Urinary bladder (tissue), 4 donors: Measurements from ENCODE around the gene MPHOSPH10. TPM values are rescaled to one million over a fixed set of nuclear protein-coding genes. Genes with fewer than 3 reads are reported as not detected.
"Not testable (repeated sequence)": the region's sequence is repeated elsewhere in the genome, so short reads cannot be mapped to it uniquely, and the experiment has no call there.

Experiments used
- DNase-seq: peaks from one replicate; pipeline ENCODE4 v3.0.0-alpha.2; 2015; ENCODE audit errors: extremely low spot score
- H3K27ac ChIP-seq: one replicate; pipeline ENCODE4 v1.5.1; 2013; ENCODE audit warnings: low read depth, mild to moderate bottlenecking, moderate library complexity
- H3K36me3 ChIP-seq: one replicate; pipeline ENCODE4 v1.6.1; 2013; ENCODE audit warnings: mild to moderate bottlenecking, moderate library complexity; ENCODE audit not compliant: insufficient read depth
- H3K4me1 ChIP-seq: one replicate; pipeline ENCODE4 v1.6.1; 2013; ENCODE audit warnings: mild to moderate bottlenecking, moderate library complexity; ENCODE audit not compliant: insufficient read depth
- H3K4me3 ChIP-seq: one replicate; pipeline ENCODE4 v1.5.1; 2013; ENCODE audit warnings: low read depth, low read length
- WGBS: extraction: QIAGEN DNeasy Blood & Tissue Kit; methylation state at CpG from one replicate; pipeline ENCODE4 v1.1.7; 2013; 5-methylcytosine and 5-hydroxymethylcytosine counted together
- polyA plus RNA-seq: library from polyadenylated mRNA; stranded (reverse); fragments of 200-250 nt; gene quantifications from one replicate; pipeline ENCODE4 v1.2.3, GENCODE V29; 2013
- total RNA-seq: library from RNA; depleted of rRNA; stranded (reverse); fragments of >200 nt; gene quantifications from one replicate; pipeline ENCODE4 v1.2.3, GENCODE V29; 2014
- donor health status: healthy with polysubstance abuse.
- donor health status: healthy.

Gene MPHOSPH10, protein sequence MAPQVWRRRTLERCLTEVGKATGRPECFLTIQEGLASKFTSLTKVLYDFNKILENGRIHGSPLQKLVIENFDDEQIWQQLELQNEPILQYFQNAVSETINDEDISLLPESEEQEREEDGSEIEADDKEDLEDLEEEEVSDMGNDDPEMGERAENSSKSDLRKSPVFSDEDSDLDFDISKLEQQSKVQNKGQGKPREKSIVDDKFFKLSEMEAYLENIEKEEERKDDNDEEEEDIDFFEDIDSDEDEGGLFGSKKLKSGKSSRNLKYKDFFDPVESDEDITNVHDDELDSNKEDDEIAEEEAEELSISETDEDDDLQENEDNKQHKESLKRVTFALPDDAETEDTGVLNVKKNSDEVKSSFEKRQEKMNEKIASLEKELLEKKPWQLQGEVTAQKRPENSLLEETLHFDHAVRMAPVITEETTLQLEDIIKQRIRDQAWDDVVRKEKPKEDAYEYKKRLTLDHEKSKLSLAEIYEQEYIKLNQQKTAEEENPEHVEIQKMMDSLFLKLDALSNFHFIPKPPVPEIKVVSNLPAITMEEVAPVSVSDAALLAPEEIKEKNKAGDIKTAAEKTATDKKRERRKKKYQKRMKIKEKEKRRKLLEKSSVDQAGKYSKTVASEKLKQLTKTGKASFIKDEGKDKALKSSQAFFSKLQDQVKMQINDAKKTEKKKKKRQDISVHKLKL
- 24.3 TPM for total RNA-seq
- polyA plus RNA-seq = 21.3 TPM

DNA sequence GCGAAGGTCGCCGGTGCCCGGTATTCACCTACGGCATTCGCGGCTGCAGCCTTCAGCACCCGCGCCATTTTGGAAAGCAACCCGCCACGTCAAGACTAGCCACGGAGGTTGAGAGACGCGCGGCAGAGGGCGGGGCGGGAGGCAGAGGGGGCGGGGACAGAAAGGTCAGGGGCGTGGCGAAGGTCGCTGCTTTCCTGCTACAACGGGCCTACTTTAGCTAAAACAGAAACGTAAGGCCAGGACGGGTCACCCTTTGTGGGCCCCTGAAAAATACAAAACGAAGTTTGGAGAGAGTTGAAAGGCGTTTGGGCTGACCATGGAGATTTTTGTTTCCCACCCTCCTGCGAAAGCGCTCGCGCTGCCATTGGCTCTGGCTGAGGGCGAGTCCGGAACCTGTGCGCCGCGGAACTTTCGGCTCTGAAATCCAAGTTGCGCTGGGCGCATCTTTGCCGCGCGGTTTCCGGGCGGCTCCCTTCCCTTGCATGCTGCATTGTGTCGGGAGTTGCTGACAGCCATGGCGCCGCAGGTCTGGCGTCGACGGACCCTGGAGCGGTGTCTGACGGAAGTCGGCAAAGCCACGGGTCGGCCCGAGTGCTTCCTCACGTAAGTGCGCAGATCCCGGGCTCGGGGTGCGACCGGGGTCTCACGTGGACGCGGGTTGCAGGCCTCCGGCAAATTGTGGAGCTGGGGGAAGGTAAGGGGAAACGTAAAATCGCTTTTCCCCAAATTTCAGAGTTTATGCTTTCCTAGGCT is at the start of gene MPHOSPH10, which contains the start of gene MCEE:
MPHOSPH10 (plus strand) TSS at position 483 of the 753 bp plus-strand sequence; CDS start at position 515, 32 bp downstream.
MCEE (minus strand) TSS at position 78 of the 753 bp plus-strand sequence; CDS start at position 68, 10 bp downstream.
- WGBS = under 1% methylated on average over 67 of the region's 67 CpGs
- peak; percentile 88 for DNase-seq
- peak within 1 kb of the TSS; percentile 63 for H3K4me3 ChIP-seq
- H3K27ac ChIP-seq = peak within 1 kb of the TSS; percentile 92
- H3K36me3 ChIP-seq = no peaks in the 10 kb centered on the region
- H3K4me1 ChIP-seq = no peaks in the 10 kb centered on the region

DNA sequence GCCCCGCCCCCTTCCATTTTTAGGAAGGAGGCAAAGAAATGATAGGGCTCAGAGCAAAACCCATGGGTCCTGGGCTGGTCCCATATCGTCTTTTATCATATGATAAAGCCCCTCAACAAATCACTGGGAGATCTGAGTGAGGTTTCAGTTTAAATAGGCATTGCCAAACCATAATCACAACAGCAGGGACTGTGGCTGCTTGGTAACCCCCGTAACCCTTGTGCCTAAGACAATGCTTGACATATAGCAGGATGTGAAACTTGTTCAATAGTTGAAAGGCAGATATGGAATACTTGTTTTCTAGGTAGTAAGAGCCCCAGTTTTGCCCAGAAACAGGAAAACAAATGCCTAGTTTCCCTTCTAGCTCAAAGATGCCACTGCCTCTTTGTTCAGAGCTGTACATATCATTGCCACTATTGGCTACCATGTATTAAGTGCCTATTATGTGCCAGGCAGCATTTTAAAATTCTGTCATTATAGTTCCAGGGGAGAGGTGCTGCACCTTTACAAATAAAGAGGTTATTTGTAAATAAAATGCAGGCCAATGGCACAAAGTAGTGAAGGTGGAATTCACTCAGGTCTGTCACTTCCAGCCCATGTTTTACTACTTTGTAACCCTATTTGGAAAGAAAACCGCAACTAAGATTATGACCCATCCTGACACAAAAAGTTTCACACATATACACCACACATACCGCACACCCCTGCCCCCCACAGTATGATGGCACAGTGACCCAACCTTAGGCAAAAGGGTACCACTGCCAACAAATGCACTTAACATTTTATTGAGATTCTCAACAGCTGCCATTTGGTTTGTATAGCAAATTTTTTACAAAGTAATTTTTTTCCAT is 47.8 kb upstream of the MPHOSPH10 start:
- 80% methylated on average over 5 of the region's 5 CpGs for WGBS

DNA sequence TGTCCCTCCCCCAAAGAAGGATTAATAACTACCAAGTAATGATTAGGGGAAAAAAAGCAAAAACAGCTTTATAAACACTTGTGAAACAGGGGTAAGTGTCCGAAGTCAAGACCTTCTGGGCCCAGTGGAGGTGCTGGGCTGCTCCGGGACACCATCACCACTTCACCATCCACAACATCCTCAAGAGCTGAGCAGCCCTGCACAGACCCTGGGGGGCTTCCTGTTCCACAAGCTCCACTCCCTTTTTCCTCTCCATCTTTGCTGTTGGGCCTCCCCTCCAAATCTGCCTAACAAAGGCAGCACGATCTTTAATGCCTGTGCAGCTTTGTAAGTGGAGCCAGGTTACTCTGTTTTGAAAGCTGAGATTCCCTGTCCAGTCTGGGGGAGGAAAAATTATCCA is 47.1 kb upstream of the MPHOSPH10 start:
- not testable (repeated sequence) for H3K4me1 ChIP-seq, H3K4me3 ChIP-seq, DNase-seq, H3K36me3 ChIP-seq, H3K27ac ChIP-seq
- no CpG with 5 or more reads among the region's 3 CpGs for WGBS

More for the DNA sequence above, 47.8 kb upstream of the MPHOSPH10 start:
- Histone ChIP-seq H3K4me1 (no peaks in the 10 kb centered on the region), H3K4me3 (no peak overlapping the region), H3K36me3 (peaks cover under 1% of the 10 kb centered on the region), H3K27ac (no peak overlapping the region)
- DNase-seq = no peak

DNA sequence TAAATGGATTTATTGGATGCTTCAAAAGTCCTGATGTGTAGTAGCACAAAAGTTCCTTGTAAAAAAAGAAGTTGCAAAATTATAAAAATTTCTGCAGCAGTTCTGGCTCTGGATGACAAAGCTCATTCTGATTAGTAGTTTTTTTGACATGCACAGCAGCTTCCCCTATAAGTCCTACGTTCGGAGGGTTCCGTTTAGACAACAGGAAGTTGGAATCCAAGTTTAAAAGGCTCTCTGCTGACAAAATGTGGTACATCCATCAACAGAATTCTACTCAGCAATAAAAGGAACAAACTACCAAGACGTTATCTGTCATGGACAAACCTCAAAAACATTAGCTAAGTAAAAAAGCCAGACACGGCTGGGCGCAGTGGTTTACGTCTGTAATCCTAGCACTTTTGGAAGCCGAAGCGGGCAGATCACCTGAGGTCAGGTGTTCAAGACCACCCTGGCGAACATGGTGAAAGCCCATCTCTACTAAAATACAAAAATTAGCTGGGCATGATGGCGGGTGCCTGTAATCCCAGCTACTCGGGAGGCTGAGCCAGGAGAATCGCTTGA is 46.6 kb upstream of the MPHOSPH10 start:
- not testable (repeated sequence) for H3K4me1 ChIP-seq, H3K36me3 ChIP-seq, H3K4me3 ChIP-seq, H3K27ac ChIP-seq, DNase-seq
- WGBS = 47% methylated on average over 10 of the region's 13 CpGs

DNA sequence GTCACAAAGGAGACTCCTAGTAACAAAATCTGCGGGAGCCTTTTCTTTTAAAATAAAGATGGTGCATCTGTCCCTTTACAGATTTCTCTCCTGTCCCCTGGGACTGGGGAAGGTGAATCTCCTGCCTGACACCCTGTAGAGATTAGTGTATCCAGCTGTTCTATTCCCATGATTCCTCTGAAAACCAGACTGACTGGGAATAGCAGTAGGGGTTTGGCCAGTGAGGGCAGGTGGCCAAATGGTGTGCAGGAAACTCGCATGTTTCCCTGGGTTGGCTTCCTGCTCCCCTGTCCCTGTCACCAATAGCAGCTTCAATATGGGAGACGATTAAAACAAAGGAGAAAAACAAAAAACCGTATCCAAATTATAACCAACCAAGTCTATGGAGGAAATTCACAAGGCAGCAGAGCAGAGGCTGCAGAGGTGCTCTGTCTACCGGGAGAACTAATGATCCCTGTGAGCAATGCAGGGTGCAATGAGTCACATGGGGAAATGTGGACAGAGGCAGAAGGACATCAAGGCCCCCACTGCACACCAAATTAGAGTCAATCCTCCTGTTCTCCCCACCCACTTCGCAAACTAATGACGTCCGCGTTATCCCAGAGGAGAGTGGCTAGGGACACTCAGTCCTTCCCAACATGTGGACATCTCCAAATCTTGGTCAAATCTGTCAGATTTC is 45.0 kb upstream of the MPHOSPH10 start:
- 57% methylated on average over 9 of the region's 9 CpGs for WGBS
- H3K36me3 ChIP-seq, H3K27ac ChIP-seq, DNase-seq, H3K4me1 ChIP-seq, H3K4me3 ChIP-seq: not testable (repeated sequence)

DNA sequence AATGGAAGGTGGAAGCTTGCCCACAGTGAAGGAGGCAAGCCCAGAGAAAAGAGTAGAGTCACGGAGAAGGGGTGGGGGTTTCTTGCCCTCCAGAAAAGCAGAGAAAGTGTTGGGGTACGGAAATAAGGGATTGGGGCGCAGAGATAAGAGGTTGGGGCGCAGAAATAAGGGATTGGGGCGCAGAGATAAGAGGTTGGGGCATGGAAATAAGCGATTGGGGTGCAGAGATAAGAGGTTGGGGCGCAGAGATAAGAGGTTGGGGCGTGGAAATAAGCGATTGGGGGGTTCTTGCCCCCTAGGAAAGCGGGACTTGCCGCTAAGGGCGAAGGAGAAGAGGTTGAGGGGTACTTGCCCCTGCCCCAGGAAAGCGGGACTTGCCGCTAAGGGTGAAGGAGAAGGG is 41.0 kb upstream of the MPHOSPH10 start:
- H3K27ac ChIP-seq, H3K4me3 ChIP-seq, H3K4me1 ChIP-seq, DNase-seq, H3K36me3 ChIP-seq: not testable (repeated sequence)
- WGBS = 84% methylated on average over 14 of the region's 14 CpGs

DNA sequence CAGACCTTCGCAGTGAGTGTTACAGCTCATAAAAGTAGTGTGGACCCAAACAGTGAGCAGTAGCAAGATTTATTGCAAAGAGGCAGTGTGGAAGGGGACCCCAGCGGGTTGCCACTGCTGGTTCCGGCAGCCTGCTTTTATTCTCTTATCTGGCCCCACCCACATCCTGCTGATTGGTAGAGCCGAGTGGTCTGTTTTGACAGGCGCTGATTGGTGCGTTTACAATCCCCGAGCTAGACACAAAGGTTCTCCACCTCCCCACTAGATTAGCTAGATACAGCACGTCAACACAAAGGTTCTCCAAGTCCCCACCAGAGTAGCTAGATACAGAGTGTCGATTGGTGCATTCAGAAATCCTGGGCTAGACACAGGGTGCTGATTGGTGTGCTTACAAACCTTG is 38.6 kb upstream of the MPHOSPH10 start:
- H3K36me3 ChIP-seq, H3K4me1 ChIP-seq, H3K27ac ChIP-seq, H3K4me3 ChIP-seq, DNase-seq: not testable (repeated sequence)
- 66% methylated on average over 9 of the region's 9 CpGs for WGBS

DNA sequence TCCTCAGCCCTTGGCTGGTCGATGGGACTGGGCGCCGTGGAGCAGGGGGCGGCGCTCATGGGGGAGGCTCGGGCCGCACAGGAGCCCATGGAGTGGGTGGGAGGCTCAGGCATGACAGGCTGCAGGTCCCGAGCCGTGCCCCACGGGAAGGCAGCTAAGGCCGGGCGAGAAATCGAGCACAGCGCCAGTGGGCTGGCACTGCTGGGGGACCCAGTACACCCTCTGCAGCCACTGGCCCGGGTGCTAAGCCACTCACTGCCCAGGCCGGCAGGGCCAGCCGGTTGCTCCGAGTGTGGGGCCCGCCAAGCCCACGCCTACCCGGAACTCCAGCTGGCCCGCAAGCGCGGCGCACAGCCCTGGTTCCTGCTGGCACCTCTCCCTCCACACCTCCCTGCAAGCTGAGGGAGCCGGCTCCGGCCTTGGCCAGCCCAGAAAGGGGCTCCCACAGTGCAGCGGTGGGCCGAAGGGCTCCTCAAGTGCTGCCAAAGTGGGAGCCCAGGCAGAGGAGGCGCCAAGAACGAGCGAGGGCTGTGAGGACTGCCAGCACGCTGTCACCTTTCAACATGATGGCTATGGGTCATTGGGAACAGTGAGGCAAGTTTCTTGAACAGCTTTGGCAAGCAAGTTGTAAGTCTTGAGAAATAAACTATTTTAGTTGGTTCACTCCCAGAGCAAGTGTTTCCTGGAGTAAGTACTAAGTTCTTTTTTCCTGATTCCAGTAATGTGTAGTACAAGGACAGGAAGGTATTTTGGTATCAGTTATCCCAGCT is 37.8 kb upstream of the MPHOSPH10 start:
- not testable (repeated sequence) for DNase-seq, H3K4me3 ChIP-seq, H3K4me1 ChIP-seq, H3K27ac ChIP-seq, H3K36me3 ChIP-seq
- WGBS = 92% methylated on average over 33 of the region's 33 CpGs

DNA sequence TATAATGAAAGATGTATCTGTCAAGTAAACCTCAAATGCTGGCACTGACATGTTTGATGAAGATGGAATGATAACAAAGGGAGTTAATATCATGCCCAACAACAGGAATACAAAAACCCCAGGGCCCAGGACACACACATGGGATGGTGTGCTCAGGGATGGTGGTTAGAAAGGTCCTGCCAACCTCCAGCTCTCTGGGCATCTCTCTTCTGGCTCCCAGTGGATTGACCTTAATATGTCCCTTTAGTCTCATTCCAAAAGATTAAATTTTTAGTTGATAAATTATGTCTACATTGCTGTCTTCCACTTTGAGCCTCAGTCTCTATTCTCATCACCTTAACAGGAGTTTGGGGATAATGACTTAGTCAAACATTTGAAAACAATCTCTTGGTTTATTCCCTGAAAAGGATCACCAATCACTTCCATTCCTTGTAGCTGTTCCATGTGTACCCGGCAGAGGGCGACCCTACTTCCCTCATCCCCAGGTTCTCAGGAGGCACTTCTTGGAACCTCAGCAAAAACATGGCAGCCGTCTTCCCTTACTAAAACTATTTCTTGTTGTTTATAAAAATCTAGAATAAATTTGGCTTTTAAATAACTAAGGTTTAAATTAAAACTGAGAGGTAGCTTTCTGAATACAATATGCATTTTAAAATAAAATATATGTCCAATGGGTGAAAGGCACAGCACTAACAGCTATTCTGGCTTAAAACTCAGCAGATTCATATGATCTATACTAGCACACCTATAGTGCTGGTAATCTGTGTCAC is 30.1 kb upstream of the MPHOSPH10 start:
- no peaks in the 10 kb centered on the region for H3K36me3 ChIP-seq
- DNase-seq = no peak
- no peaks in the 10 kb centered on the region for H3K4me1 ChIP-seq
- 10% methylated on average over 3 of the region's 3 CpGs for WGBS
- H3K4me3 ChIP-seq = no peak overlapping the region
- H3K27ac ChIP-seq = no peak overlapping the region

DNA sequence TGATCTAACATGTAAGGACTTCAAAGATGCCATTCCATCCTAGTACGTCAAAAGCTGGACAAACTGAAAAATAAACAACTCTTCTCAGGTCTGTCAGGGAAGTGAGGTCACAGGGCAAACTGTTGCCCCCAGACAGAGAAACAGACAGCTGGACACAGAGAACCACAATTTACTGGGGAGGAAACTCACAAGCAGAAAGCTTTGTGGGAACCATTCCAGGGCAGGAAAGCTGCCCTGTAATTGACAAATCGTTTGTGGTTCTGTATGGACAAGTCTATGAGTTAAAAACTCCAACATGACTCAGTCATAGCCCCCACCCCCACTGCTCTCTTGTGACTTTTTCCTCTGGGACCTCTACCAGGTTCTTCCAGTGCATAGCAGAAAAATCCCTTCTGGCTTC is 28.8 kb upstream of the MPHOSPH10 start:
- H3K4me1 ChIP-seq = no peaks in the 10 kb centered on the region
- WGBS = 38% methylated on average over 2 of the region's 2 CpGs
- H3K27ac ChIP-seq = no peak overlapping the region
- DNase-seq = no peak
- no peak overlapping the region for H3K4me3 ChIP-seq
- no peaks in the 10 kb centered on the region for H3K36me3 ChIP-seq

DNA sequence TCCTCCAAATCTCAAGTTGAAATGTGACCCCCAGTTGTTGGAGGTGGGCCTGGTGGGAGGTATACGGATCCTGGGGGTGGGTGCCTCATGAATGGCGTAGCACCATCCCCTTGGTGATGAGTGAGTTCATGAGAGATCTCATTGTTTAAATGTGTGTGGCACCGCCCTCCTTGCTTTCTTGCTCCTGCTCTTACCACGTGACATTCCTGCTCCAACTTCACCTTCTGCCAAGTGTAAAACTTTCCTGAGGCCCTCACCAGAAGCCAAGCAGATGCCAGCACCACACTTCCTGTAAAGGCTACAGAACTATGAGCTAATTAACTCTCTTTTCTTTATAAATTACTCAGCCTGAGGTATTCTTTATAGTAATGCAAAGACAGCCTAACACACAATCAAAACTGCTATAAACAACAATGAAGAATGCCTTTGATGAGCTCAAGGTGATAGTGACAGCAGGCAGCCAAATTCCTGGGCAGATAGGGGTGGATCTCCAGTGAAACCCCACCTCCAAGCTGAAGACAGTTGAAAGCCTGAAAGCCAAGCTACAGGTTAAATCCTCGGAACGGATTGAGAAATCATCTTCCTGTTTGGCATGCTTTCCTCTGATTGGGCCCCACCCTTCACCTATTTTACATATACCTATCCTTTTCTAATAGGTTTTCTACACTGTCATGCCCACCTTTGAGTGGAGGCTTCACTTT is 27.3 kb upstream of the MPHOSPH10 start:
- Histone ChIP-seq H3K27ac (no peak overlapping the region), H3K36me3 (no peaks in the 10 kb centered on the region), H3K4me3 (no peak overlapping the region), H3K4me1 (no peaks in the 10 kb centered on the region)
- WGBS = 57% methylated on average over 6 of the region's 6 CpGs
- no peak for DNase-seq
